ENCODE data around the gene FARS2.

Gene FARS2

DNA sequence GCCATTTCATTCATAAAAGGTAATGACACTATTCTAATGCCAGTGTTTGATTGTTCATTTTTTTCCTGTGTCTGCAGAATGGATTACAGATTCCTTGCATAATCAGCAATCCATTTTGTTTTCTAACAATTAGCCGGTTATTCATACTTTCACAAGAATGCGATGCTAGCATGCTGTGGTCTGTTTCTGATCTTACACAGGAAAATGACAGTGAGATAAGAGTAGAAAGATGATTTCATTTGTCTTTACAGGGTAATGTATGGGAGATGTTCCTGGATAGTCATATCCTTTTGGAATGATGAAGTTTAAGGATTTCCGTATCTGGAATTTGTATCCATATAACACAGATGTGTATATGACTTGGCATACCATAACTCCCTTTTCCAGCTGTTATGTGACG lies 207.3 kb downstream of the FARS2 start:
- TF ChIP-seq GATA3 (IDR thresholded peaks at IDR 0.05; ENCODE audit: low read depth, low read length) (no peak), GATA2 (IDR thresholded peaks at IDR 0.05; ENCODE audit: low read depth, low read length) (no peak)

DNA sequence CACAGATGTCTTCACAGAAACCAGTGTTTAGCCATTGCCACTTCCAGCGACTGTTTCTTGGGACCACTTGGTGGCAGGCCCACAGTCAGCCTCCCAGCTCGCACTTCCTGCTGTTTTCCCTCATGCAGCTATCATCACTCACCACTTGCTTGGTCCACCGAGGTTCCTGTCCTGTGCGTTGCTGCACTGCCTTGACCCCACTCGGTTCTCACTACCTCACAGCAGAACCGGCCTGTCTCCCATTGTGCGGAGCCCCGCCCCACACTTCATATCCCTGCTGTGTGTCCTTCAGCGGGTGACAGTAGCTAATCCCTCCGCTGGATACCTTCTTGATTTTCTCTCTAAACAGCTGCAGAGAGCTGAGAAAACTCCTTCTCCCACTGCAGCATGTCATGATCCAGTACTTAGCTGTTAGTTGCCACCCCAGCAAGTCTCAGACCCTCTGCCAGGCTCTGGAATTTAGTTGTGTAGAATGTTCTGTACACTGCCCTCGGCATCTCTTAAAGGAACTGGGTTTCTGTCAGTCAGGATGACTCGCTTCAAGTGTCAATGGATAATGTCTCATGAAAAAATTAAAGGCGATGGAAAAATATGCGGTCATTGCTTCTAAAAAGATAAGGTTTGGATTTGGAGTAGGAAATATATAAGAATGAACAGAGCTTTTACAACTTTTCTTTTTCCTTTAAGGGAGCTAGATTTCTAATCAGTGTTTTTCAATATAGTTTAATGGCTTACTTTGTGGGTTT lies 208.0 kb downstream of the FARS2 start:
- TF ChIP-seq GATA2 (IDR thresholded peaks at IDR 0.05; ENCODE audit: low read depth, low read length) (no peak), GATA3 (IDR thresholded peaks at IDR 0.05; ENCODE audit: low read depth, low read length) (no peak)

DNA sequence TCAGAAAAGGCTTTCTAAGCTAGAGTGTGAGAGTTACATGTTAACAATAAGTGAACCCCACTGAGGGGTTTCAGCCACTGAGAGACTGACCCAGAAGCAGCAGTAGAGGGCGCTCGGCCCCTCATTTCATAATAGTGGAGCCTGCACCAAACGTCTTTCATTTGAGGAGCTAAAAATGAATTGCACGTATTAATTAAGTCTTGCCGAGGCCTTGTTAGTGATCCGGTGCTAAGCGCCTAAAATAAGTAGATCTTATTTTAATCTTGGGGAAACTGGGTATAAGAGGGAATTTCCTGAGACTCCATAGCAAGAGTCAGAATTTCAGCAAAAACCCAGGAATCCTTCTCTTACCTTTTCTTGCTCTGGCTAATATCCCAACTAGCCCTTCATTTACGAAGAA lies 209.7 kb downstream of the FARS2 start:
- no peak for TF ChIP-seq GATA3 (IDR thresholded peaks at IDR 0.05; ENCODE audit: low read depth, low read length)
- no peak for TF ChIP-seq GATA2 (IDR thresholded peaks at IDR 0.05; ENCODE audit: low read depth, low read length)

DNA sequence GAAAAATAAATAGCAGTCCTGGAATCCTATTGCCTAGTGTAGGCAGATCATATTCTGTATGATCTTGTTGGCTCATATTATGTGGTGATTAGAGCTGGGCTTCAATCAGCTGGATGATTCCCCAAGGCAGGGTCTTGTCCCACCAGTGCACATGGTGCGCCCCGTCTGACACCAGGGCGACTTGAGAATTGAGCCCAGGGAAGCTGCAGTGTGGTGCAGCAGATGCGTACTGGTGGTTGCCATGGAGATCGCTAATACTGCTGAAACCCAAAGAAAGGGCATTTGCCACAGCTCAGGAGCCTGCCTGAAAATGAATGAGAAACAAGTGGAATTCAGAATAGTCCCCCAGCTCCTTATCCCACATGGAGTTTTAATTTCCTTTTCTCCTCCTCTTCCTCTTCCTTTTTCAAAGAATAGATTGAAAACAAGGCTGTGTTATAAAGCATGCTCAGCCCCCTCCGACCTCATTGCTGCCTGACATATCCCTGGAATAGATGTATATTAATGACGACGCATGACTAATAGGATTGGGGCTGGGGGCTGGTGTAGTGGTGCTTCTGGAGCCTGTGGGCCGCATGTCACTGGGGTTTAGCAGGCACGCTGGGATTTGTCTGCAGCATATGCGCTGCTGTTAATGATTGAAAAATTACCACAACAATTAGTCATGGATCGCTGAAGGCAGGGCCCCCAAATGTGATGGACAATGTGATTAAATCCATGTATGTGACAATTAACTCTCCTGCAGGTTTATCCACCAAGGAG lies 210.5 kb downstream of the FARS2 start:
- TF ChIP-seq GATA2 (IDR thresholded peaks at IDR 0.05; ENCODE audit: low read depth, low read length) = no peak
- no peak for TF ChIP-seq GATA3 (IDR thresholded peaks at IDR 0.05; ENCODE audit: low read depth, low read length)

DNA sequence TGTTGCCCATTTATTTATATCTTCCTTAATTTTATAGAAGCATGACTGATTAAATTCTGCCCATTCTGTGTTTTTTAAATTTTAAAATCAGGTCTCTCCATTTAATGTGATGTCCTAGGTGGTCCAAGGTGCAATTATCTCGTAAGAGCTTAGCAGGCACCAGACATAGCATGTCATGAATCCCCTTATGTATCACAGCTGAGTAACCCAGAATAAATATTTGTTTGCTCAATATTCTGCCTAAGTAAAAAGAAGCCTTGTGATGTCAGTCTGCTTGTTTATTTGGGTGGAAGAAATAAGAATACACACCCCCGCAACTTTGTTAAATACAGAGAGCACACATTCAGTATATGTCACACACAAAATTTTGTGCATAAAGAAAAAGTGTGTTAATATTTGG lies 211.3 kb downstream of the FARS2 start:
- TF ChIP-seq GATA3 (IDR thresholded peaks at IDR 0.05; ENCODE audit: low read depth, low read length) (no peak), GATA2 (IDR thresholded peaks at IDR 0.05; ENCODE audit: low read depth, low read length) (no peak)

DNA sequence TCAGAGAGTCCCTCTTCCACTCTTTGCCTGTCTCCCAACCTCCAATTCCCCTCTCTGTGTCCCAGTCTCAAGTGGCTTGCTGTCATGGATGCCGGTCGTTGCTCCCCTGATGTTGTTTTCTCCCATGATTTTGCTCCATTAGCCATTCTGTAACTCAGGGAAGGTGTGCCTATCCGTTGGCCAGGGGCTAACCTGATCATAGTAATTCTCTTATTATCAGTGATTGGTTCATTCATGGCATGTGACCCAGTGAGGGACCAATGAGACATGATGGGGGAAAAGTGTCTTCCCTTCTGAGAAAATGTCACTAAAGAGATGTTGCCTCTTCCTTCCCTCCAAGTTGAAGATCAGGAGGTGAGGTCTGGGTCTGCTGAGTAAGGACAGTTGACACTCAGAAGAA lies 214.5 kb downstream of the FARS2 start:
- no peak for TF ChIP-seq GATA2 (IDR thresholded peaks at IDR 0.05; ENCODE audit: low read depth, low read length)
- no peak for TF ChIP-seq GATA3 (IDR thresholded peaks at IDR 0.05; ENCODE audit: low read depth, low read length)

DNA sequence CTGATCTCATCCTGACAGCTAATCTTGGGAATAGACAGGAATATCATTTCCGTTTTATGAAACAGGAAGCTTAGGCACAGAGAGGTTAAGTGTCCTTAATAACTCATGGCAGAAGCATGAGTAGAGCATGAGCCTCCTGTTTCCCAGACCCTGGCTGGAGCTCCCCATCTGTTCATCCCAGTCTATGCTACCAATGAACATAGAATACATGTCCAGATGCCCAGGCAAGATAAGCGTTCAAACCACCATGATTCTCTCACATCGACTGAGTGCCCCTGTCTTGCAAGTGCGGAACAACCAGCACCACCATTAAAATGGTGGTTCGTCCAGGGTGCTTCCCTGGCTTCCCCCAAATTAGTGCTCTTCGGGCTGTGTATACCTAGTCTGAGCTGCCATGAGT lies 217.1 kb downstream of the FARS2 start:
- TF ChIP-seq GATA3 (IDR thresholded peaks at IDR 0.05; ENCODE audit: low read depth, low read length) (no peak), GATA2 (IDR thresholded peaks at IDR 0.05; ENCODE audit: low read depth, low read length) (peak; percentile 54; the same call in 1 of the 2 replicates)

DNA sequence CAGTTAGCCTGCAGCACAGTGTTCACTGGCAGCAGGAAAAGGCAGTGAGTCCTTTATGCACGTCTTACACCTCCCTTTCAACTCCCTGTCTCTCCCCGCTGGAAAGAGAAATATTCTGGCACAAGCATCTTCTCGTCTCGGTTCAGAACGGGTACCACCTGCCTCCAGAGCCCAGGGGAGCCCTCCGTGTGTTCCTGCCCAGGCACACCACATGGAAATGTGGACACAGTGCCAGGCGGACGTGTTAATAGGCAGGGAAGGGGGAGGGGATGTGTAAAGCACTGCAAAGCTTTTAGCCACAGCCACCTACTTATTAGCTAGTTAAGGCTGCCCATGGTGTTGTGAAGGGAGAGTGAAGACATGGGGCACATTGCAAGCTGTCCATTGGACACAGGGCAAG lies 219.7 kb downstream of the FARS2 start:
- no peak for TF ChIP-seq GATA2 (IDR thresholded peaks at IDR 0.05; ENCODE audit: low read depth, low read length)
- TF ChIP-seq GATA3 (IDR thresholded peaks at IDR 0.05; ENCODE audit: low read depth, low read length) = no peak

DNA sequence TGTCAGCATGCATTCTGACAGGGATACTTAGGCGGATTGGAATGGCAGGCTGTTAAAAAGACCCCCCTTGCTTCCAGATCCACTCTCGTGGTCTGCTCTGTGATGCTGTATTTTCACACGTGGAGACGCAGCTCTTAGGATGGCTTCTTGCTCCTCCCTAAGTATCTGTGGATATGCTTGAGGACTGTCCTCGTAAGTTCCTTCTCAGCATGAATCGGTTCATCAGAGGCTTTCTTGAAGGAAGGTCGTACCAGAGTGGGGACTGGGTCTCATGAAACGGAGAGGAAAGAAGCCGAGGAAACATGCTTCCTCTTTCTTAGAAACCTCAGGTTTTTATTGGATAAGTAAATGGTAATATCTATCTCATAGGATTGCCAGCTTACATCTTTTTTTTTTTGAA lies 220.4 kb downstream of the FARS2 start:
- no peak for TF ChIP-seq GATA2 (IDR thresholded peaks at IDR 0.05; ENCODE audit: low read depth, low read length)
- no peak for TF ChIP-seq GATA3 (IDR thresholded peaks at IDR 0.05; ENCODE audit: low read depth, low read length)

DNA sequence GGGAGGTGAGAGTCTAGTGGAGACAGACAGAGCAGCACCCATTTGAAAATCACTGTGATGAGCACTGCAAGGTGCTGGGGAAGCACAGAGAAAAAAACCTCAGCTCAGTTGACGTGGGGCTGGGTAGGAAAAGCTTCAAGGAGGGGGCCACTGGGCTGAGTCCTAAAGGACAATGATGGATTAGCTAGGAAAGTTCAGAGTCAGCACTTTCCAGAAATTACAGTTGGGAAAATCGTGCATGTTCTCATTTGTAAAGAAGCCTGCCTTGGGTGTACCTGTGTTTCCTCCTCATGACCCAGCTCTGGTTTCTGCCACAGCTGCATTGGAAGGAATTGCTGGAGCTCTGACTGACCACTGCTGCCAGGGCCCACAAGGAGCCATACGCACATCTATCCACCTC lies 221.3 kb downstream of the FARS2 start:
- no peak for TF ChIP-seq GATA2 (IDR thresholded peaks at IDR 0.05; ENCODE audit: low read depth, low read length)
- TF ChIP-seq GATA3 (IDR thresholded peaks at IDR 0.05; ENCODE audit: low read depth, low read length) = no peak

DNA sequence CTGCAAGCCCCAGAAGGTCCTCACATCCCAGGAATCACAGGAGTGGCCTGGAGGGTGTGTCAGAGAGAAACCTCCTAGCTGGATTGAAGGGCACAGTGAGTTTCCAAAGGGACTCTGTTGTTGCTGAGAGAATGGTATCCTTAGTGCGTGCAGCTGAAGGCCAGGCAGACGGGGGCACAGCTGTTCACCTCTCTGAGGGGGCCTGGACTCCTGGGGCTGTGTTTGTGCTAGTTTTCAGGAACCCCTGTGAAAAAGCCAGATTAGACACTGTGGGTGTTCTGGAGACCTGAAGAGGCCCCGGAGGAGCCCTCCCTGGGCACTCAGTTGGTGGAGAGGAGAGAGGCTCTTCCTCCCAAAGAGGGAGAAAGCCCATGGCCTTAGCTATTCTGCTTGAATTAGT lies 223.4 kb downstream of the FARS2 start:
- TF ChIP-seq GATA2 (IDR thresholded peaks at IDR 0.05; ENCODE audit: low read depth, low read length) (no peak), GATA3 (IDR thresholded peaks at IDR 0.05; ENCODE audit: low read depth, low read length) (no peak)

DNA sequence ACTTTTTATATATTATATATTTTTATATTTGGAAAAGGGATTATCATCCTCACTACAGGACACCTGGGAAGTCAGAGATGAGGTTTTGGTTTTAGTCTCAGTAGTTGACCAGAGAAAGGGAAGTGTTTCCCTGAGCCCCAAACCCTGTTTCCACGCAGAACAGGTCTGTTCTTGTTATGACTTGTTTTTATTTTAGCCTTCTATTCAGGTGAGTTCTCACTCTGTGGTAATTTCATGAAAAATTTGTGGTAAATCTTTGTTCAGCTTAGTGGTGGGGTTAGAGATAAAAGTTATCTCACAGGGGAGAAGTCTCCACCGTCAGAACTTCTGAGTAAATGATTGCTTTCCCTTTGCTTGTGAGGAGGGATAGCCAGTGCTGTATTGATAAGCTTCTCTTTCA lies 224.9 kb downstream of the FARS2 start:
- TF ChIP-seq GATA2 (IDR thresholded peaks at IDR 0.05; ENCODE audit: low read depth, low read length) = no peak
- no peak for TF ChIP-seq GATA3 (IDR thresholded peaks at IDR 0.05; ENCODE audit: low read depth, low read length)

DNA sequence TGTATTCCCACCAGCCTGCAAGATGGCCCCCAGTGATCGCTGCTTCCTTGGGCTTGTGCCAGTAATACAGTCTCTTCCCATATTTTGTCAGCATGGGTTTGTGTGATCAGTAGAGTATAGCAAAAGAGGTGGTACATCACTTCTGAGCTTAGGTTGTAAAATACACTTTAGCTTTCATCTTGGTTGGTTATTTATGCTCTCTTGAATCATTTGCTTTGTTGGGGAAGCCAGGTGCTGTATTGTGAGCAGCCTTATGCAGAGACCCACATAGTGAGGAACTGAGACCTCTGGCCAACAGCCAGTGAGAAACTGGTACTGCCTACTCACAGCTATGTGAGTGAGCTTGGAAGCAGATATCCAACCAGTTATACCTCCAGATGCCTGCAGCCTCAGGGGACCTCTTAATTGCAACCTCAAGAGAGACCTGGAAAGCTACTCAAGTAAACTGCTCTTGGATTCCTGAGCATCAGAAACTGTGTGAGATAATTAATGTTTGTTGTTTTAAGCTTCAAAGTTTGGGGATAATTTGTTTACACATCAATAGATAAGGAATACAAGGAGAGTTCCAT lies 229.3 kb downstream of the FARS2 start:
- TF ChIP-seq GATA2 (IDR thresholded peaks at IDR 0.05; ENCODE audit: low read depth, low read length) (no peak), GATA3 (IDR thresholded peaks at IDR 0.05; ENCODE audit: low read depth, low read length) (no peak)

DNA sequence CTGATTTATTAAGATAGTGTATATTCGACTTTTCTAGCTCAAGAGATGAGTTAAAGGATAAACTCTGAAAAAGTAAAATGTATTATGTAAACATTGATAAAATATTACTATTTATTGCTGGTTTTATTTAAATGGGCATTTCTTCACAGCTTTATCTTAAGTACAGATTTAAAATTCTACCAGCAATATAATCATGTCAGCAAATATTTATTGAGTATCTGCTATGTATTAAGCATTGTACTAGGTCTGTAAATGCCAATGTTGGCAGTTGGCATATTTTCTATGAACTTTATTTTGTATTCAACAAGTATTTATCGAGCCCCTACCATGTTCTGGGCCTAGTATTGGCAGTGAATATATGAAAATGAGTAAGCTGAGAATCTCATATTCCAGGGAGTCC lies 231.0 kb downstream of the FARS2 start:
- TF ChIP-seq GATA2 (IDR thresholded peaks at IDR 0.05; ENCODE audit: low read depth, low read length) (no peak), GATA3 (IDR thresholded peaks at IDR 0.05; ENCODE audit: low read depth, low read length) (no peak)

DNA sequence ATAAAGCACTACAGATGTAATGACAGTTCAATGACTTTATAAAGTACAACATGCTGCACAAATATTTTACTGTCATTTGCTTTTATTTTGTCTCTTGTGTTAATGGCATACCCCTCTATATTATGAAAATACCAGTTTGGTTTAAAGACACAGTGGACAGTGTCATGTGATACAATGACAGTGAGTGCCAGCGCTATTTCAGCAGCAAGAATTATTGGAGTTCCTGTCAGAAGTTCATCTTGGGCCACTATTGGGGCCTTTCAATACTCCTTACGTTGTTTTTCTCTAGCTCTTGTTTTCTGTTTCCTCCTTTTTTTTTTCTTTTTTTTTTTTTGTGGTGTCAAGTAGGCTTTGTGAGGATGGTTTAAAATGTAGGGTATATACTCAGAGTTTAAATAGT lies 232.5 kb downstream of the FARS2 start:
- TF ChIP-seq GATA3 (IDR thresholded peaks at IDR 0.05; ENCODE audit: low read depth, low read length) = no peak
